ENCODE results near the gene PRMT2. TPM values are rescaled to one million over a fixed set of nuclear protein-coding genes. Genes with fewer than 3 reads are reported as not detected.

PRMT2 gene
- total RNA-seq, 1 donor from 2014 or later, result 178 TPM

Other genes with a start within 250 kb of the PRMT2 start
- 73.7 TPM for gene DIP2A, start 176.8 kb upstream of the PRMT2 start, total RNA-seq
- gene S100B, start 30.6 kb upstream of the PRMT2 start, total RNA-seq, result 1,180 TPM

Data from sciatic nerve (tissue), 1 donor.